Endothelial cell of umbilical vein (primary cell): Measurements from ENCODE around the gene SLC9B2. TPM values are rescaled to one million over a fixed set of nuclear protein-coding genes. Genes with fewer than 3 reads are reported as not detected.

Experiments used
- BruUV-seq: library from RNA; stranded (reverse); fragments of 400-500 nt; replicated peaks from 2 replicates; lab custom pipeline; 2021; lab: Mats Ljungman, UMichigan
- CTCF ChIA-PET: fragments of 300-600, 350-600 bp; sonication (Branson Sonifier 250); formaldehyde crosslinking; loops from one replicate; lab custom pipeline; 2021; ENCODE audit warnings: antibody characterized with exemption, inconsistent platforms; lab: Charles Lee
- POLR2A ChIA-PET: fragments of 300-600, 350-600 bp; sonication (Branson Sonifier 250); formaldehyde crosslinking; loops from one replicate; lab custom pipeline; 2021; ENCODE audit warnings: antibody characterized with exemption, inconsistent platforms; lab: Charles Lee
- DNase-seq: peaks from one replicate; pipeline ENCODE4 v3.0.0-alpha.2; 2011; ENCODE audit warnings: low read depth, low spot score
- FAIRE-seq: peaks from 2 replicates; lab custom pipeline; 2011; peaks lifted over from hg19 to GRCh38; lab: Jason Lieb, UNC
- H2AFZ ChIP-seq: 2 replicates; pipeline ENCODE4 v1.6.0; 2012; ENCODE audit warnings: low read depth, low read length, control low read depth, inconsistent platforms
- H3K27ac ChIP-seq: 2 replicates; pipeline ENCODE4 v1.5.1; 2011; ENCODE audit warnings: low read depth, mild to moderate bottlenecking, control low read depth, low read length, moderate library complexity; ENCODE audit not compliant: insufficient read depth
- H3K27me3 ChIP-seq, 2 experiments: 2 replicates each; pipeline versions ENCODE4 v1.6.0 to v1.6.1; 2011; ENCODE audit warnings: low read length in 2 of 2, mixed read lengths in 1 of 2; ENCODE audit not compliant: control insufficient read depth in 2 of 2, insufficient read depth in 2 of 2
- H3K36me3 ChIP-seq, 2 experiments: 2 replicates in 1 of 2; 3 replicates in 1 of 2; pipeline ENCODE4 v1.5.1; 2011; ENCODE audit warnings: low read length in 2 of 2, mild to moderate bottlenecking in 1 of 2, moderate library complexity in 1 of 2; ENCODE audit not compliant: control insufficient read depth in 2 of 2, insufficient read depth in 2 of 2; ENCODE audit errors: extremely low read depth in 1 of 2
- H3K4me1 ChIP-seq: 3 replicates; pipeline ENCODE4 v1.5.1; 2011; ENCODE audit warnings: mild to moderate bottlenecking, low read length; ENCODE audit not compliant: control insufficient read depth, insufficient read depth; ENCODE audit errors: extremely low read depth
- H3K4me2 ChIP-seq: 2 replicates; pipeline ENCODE4 v1.6.1; 2011; ENCODE audit warnings: low read length, control low read depth, mixed read lengths; ENCODE audit not compliant: insufficient read depth
- H3K4me3 ChIP-seq, 3 experiments: fragments of 200-600 bp in 1 of 3; sonication (generic), shearing (Covaris generic) in 1 of 3; replicated peaks in 1 of 3; 2 replicates each; pipeline ENCODE4 v1.5.1; 2011 to 2016; ENCODE audit warnings: control low read depth in 3 of 3, low read length in 3 of 3, mild to moderate bottlenecking in 2 of 3, inconsistent platforms in 1 of 3, low read depth in 1 of 3, moderate library complexity in 1 of 3; ENCODE audit not compliant: insufficient read depth in 1 of 3
- H3K79me2 ChIP-seq: 2 replicates; pipeline ENCODE4 v1.6.0; 2012; ENCODE audit warnings: low read length, inconsistent platforms; ENCODE audit not compliant: control insufficient read depth, insufficient read depth
- H3K9ac ChIP-seq: replicated peaks from 2 replicates; pipeline ENCODE3; 2011; ENCODE audit warnings: low read length, control low read depth; ENCODE audit not compliant: insufficient read depth; ENCODE audit errors: extremely low read depth
- H3K9me1 ChIP-seq: replicated peaks from 3 replicates; pipeline ENCODE4 v1.6.0; 2011; ENCODE audit warnings: mild to moderate bottlenecking, low read length; ENCODE audit not compliant: control insufficient read depth, insufficient read depth; ENCODE audit errors: extremely low read depth
- H3K9me3 ChIP-seq: replicated peaks from 2 replicates; pipeline ENCODE4 v1.5.1; 2012; ENCODE audit warnings: low read length, inconsistent platforms; ENCODE audit not compliant: control insufficient read depth, insufficient read depth
- H4K20me1 ChIP-seq: replicated peaks from 2 replicates; pipeline ENCODE3; 2011; ENCODE audit warnings: mild to moderate bottlenecking, low read length; ENCODE audit not compliant: control insufficient read depth, insufficient read depth; ENCODE audit errors: extremely low read depth
- EZH2 ChIP-seq: IDR thresholded peaks from 2 replicates; pipeline ENCODE4 v1.6.1; 2012; ENCODE audit warnings: borderline replicate concordance, low read depth, mild to moderate bottlenecking, moderate library complexity, low read length, inconsistent platforms; ENCODE audit not compliant: severe bottlenecking
- FOS ChIP-seq: IDR thresholded peaks from 2 replicates; pipeline ENCODE4 v1.6.1; 2011; ENCODE audit warnings: mild to moderate bottlenecking, low read length, moderate library complexity, borderline replicate concordance; ENCODE audit not compliant: insufficient read depth
- GATA2 ChIP-seq: IDR thresholded peaks from 2 replicates; pipeline ENCODE4 v1.7.0; 2011; ENCODE audit warnings: low read depth, mild to moderate bottlenecking, moderate library complexity, mixed read lengths, low read length; ENCODE audit not compliant: insufficient read length, insufficient read depth
- JUN ChIP-seq: IDR thresholded peaks from 2 replicates; pipeline ENCODE4 v1.6.1; 2011; ENCODE audit warnings: borderline replicate concordance, low read depth; ENCODE audit not compliant: insufficient read length, insufficient read depth
- MYC ChIP-seq: IDR thresholded peaks from one replicate; pipeline ENCODE4 v1.6.1; 2011; ENCODE audit warnings: mild to moderate bottlenecking, low read depth, low read length
- POLR2A ChIP-seq: IDR thresholded peaks from 2 replicates; pipeline ENCODE4 v1.6.1; 2012; ENCODE audit warnings: low read depth, mild to moderate bottlenecking, control low read depth, low read length
- POLR2AphosphoS5 ChIP-seq: IDR thresholded peaks from 2 replicates; pipeline ENCODE4 v1.6.1; 2012; ENCODE audit warnings: low read depth, mild to moderate bottlenecking, control low read depth, low read length, moderate library complexity; ENCODE audit not compliant: insufficient read depth
- dilution Hi-C: fragments of 300-500 bp; cut with MboI; formaldehyde crosslinking; loops from one replicate; pipeline ENCODE4 v1.15.0; 2019; ENCODE audit warnings: low sequenced_read_pairs; ENCODE audit not compliant: extremely low pct_ligation_motif_present
- intact Hi-C: fragments of 100-400 bp; cut with micrococcal nuclease; formaldehyde crosslinking; loops from one replicate; pipeline ENCODE4 v1.10.0; 2022
- polyA plus RNA-seq, 4 experiments: library from polyadenylated mRNA; depleted of rRNA in 3 of 4; stranded (reverse) in 3 of 4; unstranded in 1 of 4; fragments of >200 nt; gene quantifications; 2 replicates each; pipeline versions ENCODE4 v1.2.1 to v1.2.3, GENCODE V29; 2011 to 2012; ENCODE audit warnings: missing spikeins in 1 of 4
- total RNA-seq: library from RNA; stranded (reverse); gene quantifications from 2 replicates; pipeline ENCODE4 v1.2.3, GENCODE V29; 2021
- TF ChIP-seq, protein P1 (sequence below): IDR thresholded peaks from 2 replicates; pipeline ENCODE4 v1.6.1; 2011; ENCODE audit not compliant: insufficient read depth, insufficient read length
- TF ChIP-seq, protein P2 (sequence below), 2 donors: IDR thresholded peaks; 1 replicate in 1 of 2; 2 replicates in 1 of 2; pipeline ENCODE4 v1.5.1; 2011; ENCODE audit warnings: low read length in 2 of 2, mild to moderate bottlenecking in 2 of 2, moderate library complexity in 2 of 2, control low read depth in 1 of 2, inconsistent platforms in 1 of 2, low read depth in 1 of 2; ENCODE audit not compliant: insufficient read depth in 1 of 2; ENCODE audit errors: extremely low read depth in 1 of 2

SLC9B2 gene
- total and polyA plus RNA-seq, 2 donors (not counting 3 experiments of a cell fraction or from before 2014, with no cell fraction given) = 9.6 to 23.5 TPM

DNA sequence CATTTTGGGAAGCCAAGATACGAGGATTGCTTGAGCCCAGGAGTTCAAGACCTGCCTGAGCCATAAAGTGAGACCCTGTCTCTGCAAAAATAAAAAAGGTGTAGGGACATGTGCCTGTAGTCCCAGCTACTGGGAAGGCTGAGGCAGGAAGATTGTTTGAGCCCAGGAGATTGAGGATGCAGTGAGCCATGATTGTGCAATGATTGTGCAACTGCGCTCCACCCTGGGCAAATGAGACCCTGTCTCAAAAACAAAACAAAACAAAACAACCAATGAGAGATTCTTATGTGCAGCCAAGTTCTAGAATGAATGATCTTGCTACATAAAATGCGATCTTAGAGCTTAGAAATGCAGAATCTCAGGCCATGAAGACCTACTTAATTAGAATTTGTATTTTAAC lies 22.5 kb downstream of the SLC9B2 start:
- Histone ChIP-seq H3K4me2 (no peak overlapping the region), H2AFZ (no peak overlapping the region), H3K27ac (no peak overlapping the region), H3K9me1 (no peaks in the 10 kb centered on the region), H3K79me2 (no peaks in the 10 kb centered on the region), H3K4me3 (no peak overlapping the region), H3K4me1 (no peaks in the 10 kb centered on the region), H3K36me3 (peaks cover 0 to 3% of the 10 kb centered on the region in 2 experiments), H4K20me1 (no peaks in the 10 kb centered on the region), H3K27me3 (no peaks in the 10 kb centered on the region), H3K9me3 (no peaks in the 10 kb centered on the region), H3K9ac (no peak overlapping the region)
- FAIRE-seq (no peak), DNase-seq (no peak)
- no TSS peak for BruUV-seq
- dilution Hi-C loops = no loop called here
- POLR2A ChIA-PET = no interaction called here
- CTCF ChIA-PET = no interaction called here
- TF ChIP-seq EZH2 (no peak), MYC (no peak), POLR2AphosphoS5 (no peak), GATA2 (no peak), JUN (no peak), FOS (no peak), POLR2A (no peak)
- TF ChIP-seq, protein P1, sequence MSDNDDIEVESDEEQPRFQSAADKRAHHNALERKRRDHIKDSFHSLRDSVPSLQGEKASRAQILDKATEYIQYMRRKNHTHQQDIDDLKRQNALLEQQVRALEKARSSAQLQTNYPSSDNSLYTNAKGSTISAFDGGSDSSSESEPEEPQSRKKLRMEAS = no peak
- TF ChIP-seq, protein P2, sequence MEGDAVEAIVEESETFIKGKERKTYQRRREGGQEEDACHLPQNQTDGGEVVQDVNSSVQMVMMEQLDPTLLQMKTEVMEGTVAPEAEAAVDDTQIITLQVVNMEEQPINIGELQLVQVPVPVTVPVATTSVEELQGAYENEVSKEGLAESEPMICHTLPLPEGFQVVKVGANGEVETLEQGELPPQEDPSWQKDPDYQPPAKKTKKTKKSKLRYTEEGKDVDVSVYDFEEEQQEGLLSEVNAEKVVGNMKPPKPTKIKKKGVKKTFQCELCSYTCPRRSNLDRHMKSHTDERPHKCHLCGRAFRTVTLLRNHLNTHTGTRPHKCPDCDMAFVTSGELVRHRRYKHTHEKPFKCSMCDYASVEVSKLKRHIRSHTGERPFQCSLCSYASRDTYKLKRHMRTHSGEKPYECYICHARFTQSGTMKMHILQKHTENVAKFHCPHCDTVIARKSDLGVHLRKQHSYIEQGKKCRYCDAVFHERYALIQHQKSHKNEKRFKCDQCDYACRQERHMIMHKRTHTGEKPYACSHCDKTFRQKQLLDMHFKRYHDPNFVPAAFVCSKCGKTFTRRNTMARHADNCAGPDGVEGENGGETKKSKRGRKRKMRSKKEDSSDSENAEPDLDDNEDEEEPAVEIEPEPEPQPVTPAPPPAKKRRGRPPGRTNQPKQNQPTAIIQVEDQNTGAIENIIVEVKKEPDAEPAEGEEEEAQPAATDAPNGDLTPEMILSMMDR (IDR thresholded peaks at IDR 0.05; ENCODE audit: extremely low read depth in 1 of 2, insufficient read depth in 1 of 2, low read depth in 1 of 2, low read length in 2 of 2) = no peak
- intact Hi-C loops = no loop called here
